OCI-LY3 (cell line): ENCODE results near the gene MAPK8.

Experiments
- CTCF ChIP-seq: fragments of 200-600, 300-600 bp; sonication (generic); IDR thresholded peaks from 2 replicates; pipeline ENCODE4 v1.5.1; 2014; ENCODE audit warnings: antibody characterized with exemption, low read length, low read depth
- EZH2phosphoT487 ChIP-seq: fragments of 200-600 bp; shearing (Covaris generic); IDR thresholded peaks from 2 replicates; pipeline ENCODE4 v1.6.1; 2018; ENCODE audit warnings: antibody characterized with exemption, mixed run types, low read depth

DNA sequence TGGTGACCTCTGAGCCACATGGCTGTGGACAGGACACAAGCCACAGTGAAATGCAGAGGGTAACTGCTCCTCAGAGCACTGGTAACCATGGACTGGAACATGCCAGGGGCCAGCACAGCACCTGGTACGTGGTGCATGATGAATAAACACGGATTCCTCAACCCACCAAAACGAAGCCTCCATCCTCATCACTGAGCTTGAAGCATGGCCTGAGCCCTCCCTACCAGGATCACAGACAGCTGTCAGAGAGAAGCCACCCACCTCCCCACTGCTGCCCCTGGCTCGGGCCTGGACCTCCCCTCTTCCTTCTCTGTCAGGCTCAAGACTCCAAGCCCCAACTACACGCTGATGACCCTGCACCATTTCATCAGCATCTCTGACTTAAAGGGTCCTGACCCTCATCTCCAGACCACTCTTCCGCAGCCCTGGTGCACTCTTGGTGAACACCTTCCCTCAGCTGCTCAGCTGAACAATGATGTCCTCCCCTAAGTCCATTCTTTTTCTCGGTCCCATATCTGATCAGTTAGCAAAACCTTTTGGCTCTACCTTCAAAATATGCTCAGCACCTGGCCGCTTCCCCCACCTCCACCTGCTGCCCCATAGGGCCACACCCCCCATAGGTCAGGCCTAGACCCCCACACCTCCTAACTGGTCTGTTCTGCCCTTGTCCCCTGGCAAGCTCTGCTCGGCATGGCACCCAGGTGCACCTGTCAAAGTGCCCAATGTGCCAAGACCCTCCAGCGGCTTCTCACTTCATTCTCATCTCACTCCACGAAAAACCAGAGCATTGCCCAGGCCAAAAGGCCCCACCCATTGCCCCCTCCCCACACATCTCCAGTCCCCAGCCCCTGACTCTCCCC lies 141.1 kb downstream of the MAPK8 start:
- TF ChIP-seq EZH2phosphoT487 (no peak), CTCF (no peak)
